A549 (cell line): Measurements from ENCODE around the gene NARS2.

Source experiments
- CTCF ChIP-seq: fragments of >200 bp; sonication (Bioruptor Twin); formaldehyde crosslinking; IDR thresholded peaks from 3 replicates; pipeline ENCODE4 v1.5.1; 2016
- EP300 ChIP-seq, 2 experiments: fragments of >200 bp; sonication (Bioruptor Twin); formaldehyde crosslinking; IDR thresholded peaks; 2 replicates in 1 of 2; 3 replicates in 1 of 2; pipeline ENCODE4 v1.6.1; 2016 to 2017
- HOXB5 ChIP-seq: fragments of 250-450 bp; sonication (Bioruptor Pico); IDR thresholded peaks from 2 replicates; pipeline ENCODE4 v1.5.0; 2020; ENCODE audit warnings: mild to moderate bottlenecking, moderate library complexity
- JUNB ChIP-seq: fragments of >200 bp; sonication (Bioruptor Twin); formaldehyde crosslinking; IDR thresholded peaks from 2 replicates; pipeline ENCODE4 v1.6.1; 2016
- MAX ChIP-seq: IDR thresholded peaks from 2 replicates; pipeline ENCODE4 v1.6.1; 2012
- PHF8 ChIP-seq: fragments of 200-600 bp; sonication (generic); IDR thresholded peaks from 2 replicates; pipeline ENCODE4 v1.6.1; 2016; ENCODE audit warnings: low read depth, mild to moderate bottlenecking, antibody characterized with exemption, moderate library complexity, borderline replicate concordance
- POLR2A ChIP-seq: IDR thresholded peaks from 2 replicates; pipeline ENCODE4 v1.6.1; 2012; ENCODE audit warnings: mild to moderate bottlenecking, low read length
- RFX5 ChIP-seq: fragments of 450-650 bp; IDR thresholded peaks from 2 replicates; pipeline ENCODE4 v1.7.1; 2014; ENCODE audit warnings: antibody characterized with exemption, mild to moderate bottlenecking, moderate library complexity
- SMC3 ChIP-seq: fragments of >200 bp; sonication (Bioruptor Twin); formaldehyde crosslinking; IDR thresholded peaks from 3 replicates; pipeline ENCODE4 v1.6.1; 2018; ENCODE audit warnings: inconsistent platforms
- TF ChIP-seq, protein P1 (sequence below): fragments of 250-450 bp; sonication (Bioruptor Pico); IDR thresholded peaks from 2 replicates; pipeline ENCODE4 v1.5.0; 2021; ENCODE audit warnings: mild to moderate bottlenecking, moderate library complexity, borderline replicate concordance
- TF ChIP-seq, protein P2 (sequence below): fragments of 200-600 bp; sonication (generic); IDR thresholded peaks from 2 replicates; pipeline ENCODE4 v1.6.1; 2016; ENCODE audit warnings: antibody characterized with exemption, mild to moderate bottlenecking, moderate library complexity
- TF ChIP-seq, protein P3 (sequence below): IDR thresholded peaks from 2 replicates; pipeline ENCODE4 v1.6.1; 2012

GRCh38 chr11:78510025-78510596, 64.6 kb downstream of the NARS2 start:
- TF ChIP-seq CTCF (no peak), POLR2A (no peak), JUNB (no peak), MAX (no peak), SMC3 (no peak), PHF8 (no peak), EP300 (IDR thresholded peaks at IDR 0.05) (no peak), RFX5 (no peak), HOXB5 (CRISPR knock-in tag) (no peak)
- TF ChIP-seq, protein P1, sequence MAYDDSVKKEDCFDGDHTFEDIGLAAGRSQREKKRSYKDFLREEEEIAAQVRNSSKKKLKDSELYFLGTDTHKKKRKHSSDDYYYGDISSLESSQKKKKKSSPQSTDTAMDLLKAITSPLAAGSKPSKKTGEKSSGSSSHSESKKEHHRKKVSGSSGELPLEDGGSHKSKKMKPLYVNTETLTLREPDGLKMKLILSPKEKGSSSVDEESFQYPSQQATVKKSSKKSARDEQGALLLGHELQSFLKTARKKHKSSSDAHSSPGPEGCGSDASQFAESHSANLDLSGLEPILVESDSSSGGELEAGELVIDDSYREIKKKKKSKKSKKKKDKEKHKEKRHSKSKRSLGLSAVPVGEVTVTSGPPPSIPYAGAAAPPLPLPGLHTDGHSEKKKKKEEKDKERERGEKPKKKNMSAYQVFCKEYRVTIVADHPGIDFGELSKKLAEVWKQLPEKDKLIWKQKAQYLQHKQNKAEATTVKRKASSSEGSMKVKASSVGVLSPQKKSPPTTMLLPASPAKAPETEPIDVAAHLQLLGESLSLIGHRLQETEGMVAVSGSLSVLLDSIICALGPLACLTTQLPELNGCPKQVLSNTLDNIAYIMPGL, result no peak
- TF ChIP-seq, protein P2, sequence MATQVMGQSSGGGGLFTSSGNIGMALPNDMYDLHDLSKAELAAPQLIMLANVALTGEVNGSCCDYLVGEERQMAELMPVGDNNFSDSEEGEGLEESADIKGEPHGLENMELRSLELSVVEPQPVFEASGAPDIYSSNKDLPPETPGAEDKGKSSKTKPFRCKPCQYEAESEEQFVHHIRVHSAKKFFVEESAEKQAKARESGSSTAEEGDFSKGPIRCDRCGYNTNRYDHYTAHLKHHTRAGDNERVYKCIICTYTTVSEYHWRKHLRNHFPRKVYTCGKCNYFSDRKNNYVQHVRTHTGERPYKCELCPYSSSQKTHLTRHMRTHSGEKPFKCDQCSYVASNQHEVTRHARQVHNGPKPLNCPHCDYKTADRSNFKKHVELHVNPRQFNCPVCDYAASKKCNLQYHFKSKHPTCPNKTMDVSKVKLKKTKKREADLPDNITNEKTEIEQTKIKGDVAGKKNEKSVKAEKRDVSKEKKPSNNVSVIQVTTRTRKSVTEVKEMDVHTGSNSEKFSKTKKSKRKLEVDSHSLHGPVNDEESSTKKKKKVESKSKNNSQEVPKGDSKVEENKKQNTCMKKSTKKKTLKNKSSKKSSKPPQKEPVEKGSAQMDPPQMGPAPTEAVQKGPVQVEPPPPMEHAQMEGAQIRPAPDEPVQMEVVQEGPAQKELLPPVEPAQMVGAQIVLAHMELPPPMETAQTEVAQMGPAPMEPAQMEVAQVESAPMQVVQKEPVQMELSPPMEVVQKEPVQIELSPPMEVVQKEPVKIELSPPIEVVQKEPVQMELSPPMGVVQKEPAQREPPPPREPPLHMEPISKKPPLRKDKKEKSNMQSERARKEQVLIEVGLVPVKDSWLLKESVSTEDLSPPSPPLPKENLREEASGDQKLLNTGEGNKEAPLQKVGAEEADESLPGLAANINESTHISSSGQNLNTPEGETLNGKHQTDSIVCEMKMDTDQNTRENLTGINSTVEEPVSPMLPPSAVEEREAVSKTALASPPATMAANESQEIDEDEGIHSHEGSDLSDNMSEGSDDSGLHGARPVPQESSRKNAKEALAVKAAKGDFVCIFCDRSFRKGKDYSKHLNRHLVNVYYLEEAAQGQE, result no peak
- TF ChIP-seq, protein P3, sequence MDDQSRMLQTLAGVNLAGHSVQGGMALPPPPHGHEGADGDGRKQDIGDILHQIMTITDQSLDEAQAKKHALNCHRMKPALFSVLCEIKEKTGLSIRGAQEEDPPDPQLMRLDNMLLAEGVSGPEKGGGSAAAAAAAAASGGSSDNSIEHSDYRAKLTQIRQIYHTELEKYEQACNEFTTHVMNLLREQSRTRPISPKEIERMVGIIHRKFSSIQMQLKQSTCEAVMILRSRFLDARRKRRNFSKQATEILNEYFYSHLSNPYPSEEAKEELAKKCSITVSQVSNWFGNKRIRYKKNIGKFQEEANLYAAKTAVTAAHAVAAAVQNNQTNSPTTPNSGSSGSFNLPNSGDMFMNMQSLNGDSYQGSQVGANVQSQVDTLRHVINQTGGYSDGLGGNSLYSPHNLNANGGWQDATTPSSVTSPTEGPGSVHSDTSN, result no peak
